ENCODE measurements around the gene MBOAT2.

The MBOAT2 gene

GRCh38 chr2:8802741-8803140, 200.7 kb downstream of the MBOAT2 start:
- 100% methylated on average over 3 of the region's 3 CpGs for WGBS, 2 experiments (ENCODE audit: insufficient coverage in 2 of 2)
- H3K36me3 ChIP-seq (ENCODE audit: control insufficient read depth, insufficient read depth, low read length), result peaks cover 59% of the 10 kb centered on the region

More at GRCh38 chr2:8802741-8803140, 200.7 kb downstream of the MBOAT2 start:
- no peak overlapping the region for H3K4me3 ChIP-seq (ENCODE audit: extremely low read depth, insufficient read depth, low read length, poor library complexity, severe bottlenecking)
- no peak overlapping the region for H3K27ac ChIP-seq (ENCODE audit: low read depth, low read length, severe bottlenecking)
- peaks cover 13% of the 10 kb centered on the region for H3K4me1 ChIP-seq (ENCODE audit: control insufficient read depth, insufficient read depth, low read length, poor library complexity, severe bottlenecking)
- H3K9me3 ChIP-seq (ENCODE audit: control insufficient read depth, low read length), result no peaks in the 10 kb centered on the region

Data from mesodermal cell (in vitro differentiated cells).